H7 (cell line): ENCODE measurements around the gene RPL15. TPM values are rescaled to one million over a fixed set of nuclear protein-coding genes. Genes with fewer than 3 reads are reported as not detected.
"Not testable (repeated sequence)": the region's sequence is repeated elsewhere in the genome, so short reads cannot be mapped to it uniquely, and the experiment has no call there.

ENCODE experiments used
- DNase-seq: peaks from one replicate; pipeline ENCODE4 v3.0.0; 2012
- H3K27me3 ChIP-seq: 2 replicates; pipeline ENCODE4 v1.6.0; 2011; ENCODE audit warnings: mild to moderate bottlenecking, low read length; ENCODE audit not compliant: control insufficient read depth, insufficient read depth
- H3K36me3 ChIP-seq: replicated peaks from 2 replicates; pipeline ENCODE4 v1.5.1; 2011; ENCODE audit warnings: low read length; ENCODE audit not compliant: control insufficient read depth, insufficient read depth
- H3K4me3 ChIP-seq: 2 replicates; pipeline ENCODE4 v1.5.1; 2011; ENCODE audit warnings: low read depth, mild to moderate bottlenecking, control low read depth, low read length, moderate library complexity; ENCODE audit not compliant: insufficient read depth
- total RNA-seq: library from RNA; depleted of rRNA; stranded (reverse); fragments of >200 nt; shearing (Covaris generic); gene quantifications from 2 replicates; pipeline ENCODE4 v1.2.3, GENCODE V29; 2014

RPL15 gene
- total RNA-seq, 1 experiment from 2014 or later: 2,781 TPM

DNA sequence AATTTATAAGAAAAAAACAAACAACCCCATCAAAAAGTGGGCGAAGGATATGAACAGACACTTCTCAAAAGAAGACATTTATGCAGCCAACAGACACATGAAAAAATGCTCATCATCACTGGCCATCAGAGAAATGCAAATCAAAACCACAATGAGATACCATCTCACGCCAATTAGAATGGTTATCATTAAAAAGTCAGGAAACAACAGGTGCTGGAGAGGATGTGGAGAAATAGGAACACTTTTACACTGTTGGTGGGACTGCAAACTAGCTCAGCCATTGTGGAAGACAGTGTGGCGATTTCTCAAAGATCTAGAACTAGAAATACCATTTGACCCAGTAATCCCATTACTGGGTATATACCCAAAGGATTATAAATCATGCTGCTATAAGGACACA, 4.6 kb upstream of the RPL15 start:
- H3K4me3 ChIP-seq, H3K27me3 ChIP-seq, DNase-seq, H3K36me3 ChIP-seq: not testable (repeated sequence)

DNA sequence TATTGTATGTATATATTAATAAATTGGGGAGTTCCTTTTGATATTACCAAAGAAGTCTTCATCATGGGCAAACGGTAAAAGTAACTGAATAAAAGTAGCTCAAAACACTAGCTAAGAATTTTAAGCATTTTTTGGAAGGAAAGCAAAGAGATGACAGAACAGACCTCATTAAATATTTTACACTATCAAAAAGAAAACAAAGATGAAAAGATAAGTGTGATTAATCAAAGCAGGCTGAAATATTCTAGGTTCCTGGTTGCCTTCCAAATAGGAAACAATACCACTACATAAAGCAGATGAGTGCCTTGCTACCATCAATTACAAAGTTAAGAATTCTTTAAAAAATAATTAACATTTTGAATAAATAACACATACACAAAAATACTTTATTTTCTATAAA, 3.8 kb upstream of the RPL15 start:
- DNase-seq: no peak
- H3K36me3 ChIP-seq: peaks cover 4% of the 10 kb centered on the region
- H3K4me3 ChIP-seq: no peak overlapping the region
- no peaks in the 10 kb centered on the region for H3K27me3 ChIP-seq

DNA sequence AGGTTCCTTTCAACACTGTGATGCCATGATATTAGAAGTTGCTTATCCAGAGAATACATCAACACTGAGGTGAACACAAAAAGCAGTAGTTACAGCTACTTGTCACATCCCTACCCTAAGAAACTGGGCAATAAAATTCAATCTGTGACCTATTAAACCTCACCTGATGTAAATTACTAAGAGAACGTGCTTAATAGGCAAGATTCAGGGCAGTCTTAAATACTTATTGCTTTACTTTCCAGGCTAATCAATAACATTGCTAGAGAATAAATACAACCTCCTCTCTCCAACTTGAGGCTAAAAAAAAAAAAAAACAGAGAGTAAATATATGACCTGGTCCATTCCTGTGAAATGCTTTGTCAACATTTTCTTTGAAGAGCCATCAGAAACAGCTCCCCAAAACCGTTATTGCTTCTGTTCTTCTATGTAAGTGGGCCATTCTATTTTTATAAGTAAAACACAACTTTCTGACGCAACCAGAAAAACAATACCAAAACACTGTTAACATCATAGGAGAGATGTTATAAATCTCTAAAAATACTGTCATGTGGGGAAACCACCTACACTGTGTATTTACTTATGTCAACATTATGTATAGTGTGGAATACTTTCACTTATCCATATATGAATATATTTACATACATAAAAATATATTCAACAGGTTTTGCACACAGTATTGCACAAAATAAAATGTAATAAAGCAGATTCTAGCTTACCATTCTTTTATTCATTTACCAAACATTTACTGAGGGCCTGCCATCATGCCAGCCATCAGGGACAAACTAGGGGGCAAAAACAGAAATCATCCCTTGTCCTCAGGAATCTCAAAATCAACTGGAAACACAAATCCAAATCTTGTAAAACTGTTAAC, 2.8 kb upstream of the RPL15 start:
- Histone ChIP-seq H3K27me3 (no peaks in the 10 kb centered on the region), H3K36me3 (peaks cover 10% of the 10 kb centered on the region), H3K4me3 (no peak overlapping the region)
- DNase-seq: no peak

DNA sequence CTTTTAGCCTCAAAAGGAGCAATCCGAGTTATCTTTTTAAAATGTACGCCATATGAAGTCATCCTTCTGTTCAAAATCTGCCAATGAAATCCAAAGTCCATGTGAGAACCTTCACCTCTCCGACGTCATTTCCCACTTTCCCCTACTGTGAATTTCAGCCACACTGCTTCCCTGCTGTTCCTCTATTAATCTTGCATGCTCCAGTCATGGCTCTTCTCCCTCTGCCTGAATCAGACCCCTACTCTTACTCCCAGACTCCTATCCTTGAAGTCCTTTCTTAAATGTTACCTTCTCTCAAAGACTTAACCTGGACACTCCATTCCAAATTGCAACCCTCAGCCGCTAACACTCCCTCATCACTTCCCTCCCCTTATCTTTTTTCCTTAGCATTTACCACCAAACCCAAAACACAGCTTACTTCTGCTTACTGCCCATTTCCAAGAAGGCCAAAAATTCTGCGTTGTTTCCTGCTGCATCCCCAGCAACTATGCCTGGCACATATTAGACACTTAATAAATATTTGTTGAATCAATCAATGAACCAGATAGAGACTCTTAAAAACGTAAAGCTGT, 1.3 kb upstream of the RPL15 start:
- Histone ChIP-seq H3K4me3 (peak overlapping the region; percentile 95), H3K27me3 (no peaks in the 10 kb centered on the region), H3K36me3 (peaks cover 13% of the 10 kb centered on the region)
- peak; percentile 25 for DNase-seq

DNA sequence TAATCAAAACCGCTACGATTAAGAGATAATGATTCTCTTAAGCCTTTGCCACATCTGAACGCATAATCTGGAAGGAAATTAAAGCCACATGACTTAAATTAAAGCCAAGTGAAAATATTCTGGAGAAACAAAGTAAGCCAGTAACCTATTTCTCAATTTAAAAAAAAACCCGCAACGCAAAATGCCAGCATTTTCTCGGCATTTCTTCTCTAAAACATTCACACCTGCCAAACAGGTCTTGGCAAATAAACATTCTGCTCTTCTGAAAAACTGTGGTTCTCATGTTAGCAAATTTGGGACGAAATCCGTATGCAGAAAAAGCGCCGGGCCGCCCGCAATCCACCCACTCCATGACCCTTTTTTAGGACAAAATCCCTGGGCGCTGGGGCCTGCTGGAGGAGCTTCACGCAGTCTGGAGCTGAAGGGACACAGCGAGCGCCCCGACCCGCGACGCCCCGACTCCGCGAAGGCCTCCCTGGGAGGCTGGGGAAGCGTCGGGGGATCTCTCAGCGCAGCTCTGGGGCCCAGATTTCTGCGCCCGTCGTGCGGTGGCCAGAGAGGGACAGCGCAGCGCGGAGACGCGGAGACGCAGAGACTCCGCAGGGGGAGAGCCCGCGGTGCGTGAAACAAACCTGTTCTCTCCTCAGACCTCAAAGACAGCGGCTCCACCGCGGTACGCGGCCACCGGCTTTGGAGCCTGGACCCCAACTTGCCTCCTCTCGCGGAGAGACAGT, 613 bp upstream of the RPL15 start:
- Histone ChIP-seq H3K36me3 (peaks cover 13% of the 10 kb centered on the region), H3K27me3 (no peaks in the 10 kb centered on the region), H3K4me3 (peak overlapping the region; percentile 95)
- no peak for DNase-seq

DNA sequence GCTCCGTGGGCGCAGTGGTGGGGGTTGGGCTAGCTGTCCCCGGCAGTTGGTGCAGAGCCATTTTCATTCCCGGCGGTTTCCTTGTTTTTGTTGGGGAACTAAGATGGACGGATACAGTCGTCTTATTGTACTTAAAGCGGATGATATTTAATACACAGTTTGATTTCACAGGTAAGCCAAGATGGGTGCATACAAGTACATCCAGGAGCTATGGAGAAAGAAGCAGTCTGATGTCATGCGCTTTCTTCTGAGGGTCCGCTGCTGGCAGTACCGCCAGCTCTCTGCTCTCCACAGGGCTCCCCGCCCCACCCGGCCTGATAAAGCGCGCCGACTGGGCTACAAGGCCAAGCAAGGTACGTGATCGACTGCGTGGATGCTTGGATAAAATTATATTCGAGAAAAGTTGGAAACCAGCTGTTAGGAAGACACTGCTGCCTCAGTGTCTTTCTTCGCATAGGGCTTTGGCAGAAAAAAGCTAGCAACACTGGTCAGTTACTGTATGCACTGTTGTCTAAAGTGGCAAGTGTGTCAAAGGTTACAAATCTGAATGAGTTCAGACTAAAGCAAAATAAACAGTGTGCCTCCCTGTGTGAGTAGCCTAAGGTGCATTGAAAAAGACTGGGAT, 859 bp downstream of the RPL15 start:
- not testable (repeated sequence) for H3K27me3 ChIP-seq, DNase-seq
- H3K36me3 ChIP-seq: peaks cover 13% of the 10 kb centered on the region
- peak overlapping the region; percentile 95 for H3K4me3 ChIP-seq

DNA sequence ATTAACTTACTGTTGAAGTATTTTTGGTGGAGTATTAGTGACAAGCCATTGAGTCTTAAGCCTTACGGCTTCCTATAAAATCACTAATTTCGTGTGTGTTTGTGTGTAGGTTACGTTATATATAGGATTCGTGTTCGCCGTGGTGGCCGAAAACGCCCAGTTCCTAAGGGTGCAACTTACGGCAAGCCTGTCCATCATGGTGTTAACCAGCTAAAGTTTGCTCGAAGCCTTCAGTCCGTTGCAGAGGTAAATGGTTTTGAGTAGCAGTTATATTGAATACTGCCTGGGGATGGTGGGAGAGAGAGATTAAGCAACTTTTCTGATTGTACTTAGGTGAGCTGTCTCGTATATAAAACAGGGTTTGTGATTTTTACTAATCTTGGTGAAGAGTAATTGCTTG, 1.4 kb downstream of the RPL15 start:
- not testable (repeated sequence) for H3K27me3 ChIP-seq, DNase-seq
- H3K4me3 ChIP-seq: peak overlapping the region; percentile 95
- H3K36me3 ChIP-seq: peaks cover 13% of the 10 kb centered on the region

DNA sequence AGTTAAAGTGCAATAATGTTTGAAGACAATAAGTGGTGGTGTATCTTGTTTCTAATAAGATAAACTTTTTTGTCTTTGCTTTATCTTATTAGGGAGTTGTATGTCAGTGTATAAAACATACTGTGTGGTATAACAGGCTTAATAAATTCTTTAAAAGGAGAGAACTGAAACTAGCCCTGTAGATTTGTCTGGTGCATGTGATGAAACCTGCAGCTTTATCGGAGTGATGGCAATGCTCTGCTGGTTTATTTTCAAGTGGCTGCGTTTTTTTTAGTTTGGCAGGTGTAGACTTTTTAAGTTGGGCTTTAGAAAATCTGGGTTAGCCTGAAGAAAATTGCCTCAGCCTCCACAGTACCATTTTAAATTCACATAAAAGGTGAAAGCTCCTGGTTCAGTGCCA, 2.7 kb downstream of the RPL15 start:
- Histone ChIP-seq H3K36me3 (peaks cover 13% of the 10 kb centered on the region), H3K27me3 (no peaks in the 10 kb centered on the region), H3K4me3 (no peak overlapping the region)
- no peak for DNase-seq

DNA sequence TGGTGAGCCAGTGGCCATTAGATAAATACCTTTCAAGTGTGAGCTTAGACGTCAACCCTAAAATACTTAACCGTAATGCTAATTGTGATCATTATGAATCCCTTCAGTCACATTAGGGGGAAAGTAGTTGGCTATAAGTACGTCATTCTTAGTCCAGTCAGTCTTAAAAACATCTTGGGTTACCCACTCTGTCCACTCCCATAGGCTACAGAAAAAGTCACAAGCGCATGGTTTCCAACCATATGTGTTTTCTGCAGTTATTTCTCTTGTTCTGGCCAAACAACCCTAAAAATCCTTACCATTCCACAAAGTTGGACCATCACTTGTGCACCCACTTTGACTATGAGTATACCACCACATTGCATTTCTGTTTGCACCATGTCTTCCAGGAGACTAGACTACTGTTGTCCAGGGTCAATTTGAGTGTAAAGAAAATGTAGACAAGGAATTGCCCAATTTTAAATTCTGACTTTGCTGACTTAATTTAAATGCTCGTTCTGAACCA, 3.3 kb downstream of the RPL15 start:
- no peaks in the 10 kb centered on the region for H3K27me3 ChIP-seq
- H3K4me3 ChIP-seq: no peak overlapping the region
- H3K36me3 ChIP-seq: peaks cover 13% of the 10 kb centered on the region
- no peak for DNase-seq

DNA sequence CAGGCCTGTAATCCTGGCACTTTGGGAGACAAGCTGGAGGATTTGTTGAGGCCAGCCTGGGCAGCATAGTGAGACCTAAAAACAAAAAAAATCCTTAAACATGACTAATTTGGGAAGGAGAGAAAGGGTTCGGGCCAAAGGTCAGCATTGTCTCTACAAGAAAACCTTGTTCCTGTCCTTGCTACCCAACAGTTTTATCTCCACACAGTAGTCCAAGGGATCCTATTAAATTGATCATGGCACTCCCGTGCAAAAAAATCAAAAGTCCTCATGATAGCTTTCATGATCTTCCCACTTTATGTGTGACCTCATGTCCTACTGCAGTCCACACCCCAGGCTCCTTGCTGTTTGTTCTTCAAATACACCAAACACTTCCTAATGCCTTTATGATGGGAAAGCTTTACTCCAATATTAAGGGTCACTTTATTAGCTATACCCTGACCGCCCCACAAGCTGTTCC, 4.2 kb downstream of the RPL15 start:
- no peaks in the 10 kb centered on the region for H3K27me3 ChIP-seq

DNA sequence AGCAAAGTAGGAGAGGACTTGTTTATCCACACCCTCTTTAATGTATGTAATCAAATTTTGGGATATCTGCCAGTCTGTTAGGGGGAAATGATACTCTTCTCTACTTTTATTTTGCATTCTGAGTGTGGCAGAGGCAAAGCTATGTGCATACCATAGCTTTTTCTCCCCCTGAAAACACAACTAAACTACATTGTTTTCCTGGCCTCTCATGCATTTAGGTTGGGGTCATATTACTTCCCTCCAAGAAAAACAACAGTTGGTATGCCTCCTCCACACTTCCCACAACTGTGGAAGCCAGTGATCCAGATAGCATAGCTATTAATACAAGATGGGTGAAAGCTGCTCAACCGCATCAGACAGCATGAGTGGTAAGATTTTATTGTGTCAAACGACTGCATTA, 6.9 kb downstream of the RPL15 start:
- Histone ChIP-seq H3K36me3 (peaks cover 4% of the 10 kb centered on the region; the same call in 1 of the 2 replicates), H3K27me3 (no peaks in the 10 kb centered on the region), H3K4me3 (no peak overlapping the region)
- DNase-seq: no peak

More for the DNA sequence above, 4.2 kb downstream of the RPL15 start:
- DNase-seq: no peak
- Histone ChIP-seq H3K36me3 (peaks cover 13% of the 10 kb centered on the region), H3K4me3 (no peak overlapping the region)

DNA sequence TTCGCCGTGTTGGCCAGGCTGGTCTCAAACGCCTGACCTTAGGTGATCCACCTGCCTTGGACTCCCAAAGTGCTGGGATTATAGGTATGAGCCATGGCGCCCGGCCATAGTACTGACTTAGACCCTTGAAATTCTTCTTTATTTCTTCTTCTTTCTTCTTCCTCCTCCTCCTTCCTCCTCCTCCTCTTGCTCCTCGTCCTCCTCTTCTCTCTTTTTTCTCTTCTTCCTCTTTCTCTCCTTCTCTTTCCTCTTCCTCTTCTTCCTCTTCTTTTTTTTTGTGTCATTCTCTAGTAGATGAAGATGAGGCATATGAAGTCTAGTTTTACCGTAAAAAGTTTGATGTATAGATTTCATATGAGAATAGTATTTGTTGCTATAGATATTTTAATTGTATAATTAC, 9.3 kb downstream of the RPL15 start:
- no peak for DNase-seq
- Histone ChIP-seq H3K36me3 (no peaks in the 10 kb centered on the region), H3K4me3 (no peak overlapping the region), H3K27me3 (no peaks in the 10 kb centered on the region)

DNA sequence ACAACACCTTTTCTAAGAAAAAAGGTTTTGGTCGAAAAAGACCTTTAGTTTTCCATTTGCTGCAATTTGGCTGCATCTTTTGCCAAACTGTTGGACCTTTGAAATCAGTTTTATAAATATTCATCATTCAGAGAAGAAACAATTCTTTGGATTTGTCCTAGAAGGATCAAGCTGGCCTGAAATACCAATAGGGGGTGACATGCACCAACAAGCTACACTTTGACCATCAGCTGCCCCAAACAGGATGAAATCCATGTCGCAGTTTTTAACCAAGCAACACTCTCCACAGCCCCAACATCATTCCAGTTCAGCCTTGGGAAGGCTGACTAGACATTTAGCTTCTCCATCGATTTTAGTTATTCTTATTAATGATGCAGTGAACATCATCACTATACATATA, 9.8 kb downstream of the RPL15 start:
- no peaks in the 10 kb centered on the region for H3K36me3 ChIP-seq
- H3K27me3 ChIP-seq: no peaks in the 10 kb centered on the region
- DNase-seq: no peak
- H3K4me3 ChIP-seq: no peak overlapping the region

DNA sequence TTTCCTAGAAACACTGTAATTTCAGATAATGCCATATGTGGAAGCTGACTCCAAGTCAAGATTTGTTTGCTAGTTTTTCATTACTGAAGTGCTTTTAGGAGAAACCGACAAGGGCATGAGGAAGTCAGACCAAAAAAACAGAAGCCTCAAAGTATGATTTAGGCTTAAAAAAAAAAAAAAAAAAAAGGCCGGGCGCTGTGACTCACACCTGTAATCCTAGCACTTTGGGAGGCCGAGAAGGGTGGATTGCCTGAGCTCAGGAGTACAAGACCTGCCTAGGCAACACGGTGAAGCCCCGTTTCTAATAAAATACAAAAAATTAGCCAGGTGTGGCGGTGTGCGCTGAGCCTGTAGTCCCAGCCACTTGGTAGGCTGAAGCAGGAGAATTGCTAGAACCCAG, 11.6 kb downstream of the RPL15 start:
- Histone ChIP-seq H3K36me3 (no peaks in the 10 kb centered on the region), H3K27me3 (no peaks in the 10 kb centered on the region), H3K4me3 (no peak overlapping the region)
- DNase-seq: no peak
